K562 (cell line): ENCODE results near the gene FAAP100. TPM values are rescaled to one million over a fixed set of nuclear protein-coding genes. Genes with fewer than 3 reads are reported as not detected.
A peak's percentile ranks its signal among the peaks of the same experiment; 100 is the strongest.

Experiments used
- ATAC-seq: fragments of 200-7000 bp; cut with Tn5 transposase; 3 replicates; pipeline ENCODE4 v1.9.1; 2020; ENCODE audit warnings: moderate library complexity
- BruUV-seq: library from RNA; stranded (reverse); fragments of 400-500 nt; replicated peaks from 2 replicates; lab custom pipeline; 2021; lab: Mats Ljungman, UMichigan
- CTCF ChIA-PET: fragments of 300-600 bp; formaldehyde crosslinking; extraction: SDS; loops from one replicate; lab custom pipeline; 2021; ENCODE audit warnings: low intra/inter-chr PET ratio; lab: Yijun Ruan, JAX
- POLR2A ChIA-PET: fragments of 300-600, 350-650 bp; sonication (Branson Sonifier 250); formaldehyde crosslinking; extraction: SDS; loops from one replicate; lab custom pipeline; 2021; ENCODE audit warnings: antibody characterized with exemption, inconsistent platforms; lab: Yijun Ruan, JAX
- DNase-seq, 4 experiments: peaks; one replicate each; pipeline versions ENCODE4 v3.0.0 to v3.0.0-alpha.2; 2011 to 2018; ENCODE audit warnings: low spot score in 3 of 4, mixed read lengths in 3 of 4; ENCODE audit errors: extremely low read depth in 1 of 4
- FAIRE-seq: peaks from 2 replicates; lab custom pipeline; 2011; peaks lifted over from hg19 to GRCh38; lab: Jason Lieb, UNC
- H2AFZ ChIP-seq: 2 replicates; pipeline ENCODE4 v1.6.0; 2011; ENCODE audit warnings: low read depth, low read length, control low read depth, inconsistent platforms
- H3K27ac ChIP-seq: fragments of 200-600 bp; 3 replicates; pipeline ENCODE4 v1.8.0; 2011; ENCODE audit warnings: low read depth, mild to moderate bottlenecking, control low read depth, inconsistent platforms, low read length, moderate library complexity, mixed read lengths; ENCODE audit errors: extremely low read depth
- H3K27me3 ChIP-seq, 2 experiments: fragments of 300-600 bp in 1 of 2; 2 replicates in 1 of 2; 3 replicates in 1 of 2; pipeline versions ENCODE4 v1.6.0 to v1.8.0; 2011; ENCODE audit warnings: inconsistent platforms in 2 of 2, low read length in 2 of 2, mild to moderate bottlenecking in 1 of 2, mixed read lengths in 1 of 2, moderate library complexity in 1 of 2; ENCODE audit not compliant: control insufficient read depth in 2 of 2, insufficient read depth in 2 of 2
- H3K36me3 ChIP-seq: fragments of 300-600 bp; 3 replicates; pipeline ENCODE4 v1.8.0; 2011; ENCODE audit warnings: mild to moderate bottlenecking, low read length, inconsistent platforms; ENCODE audit not compliant: control insufficient read depth, insufficient read depth
- H3K4me1 ChIP-seq, 2 experiments: fragments of 200-600 bp in 1 of 2; replicated peaks in 1 of 2; 2 replicates in 1 of 2; 3 replicates in 1 of 2; pipeline versions ENCODE4 v1.5.1 to v1.8.0; 2011; ENCODE audit warnings: inconsistent platforms in 2 of 2, low read length in 2 of 2, mild to moderate bottlenecking in 1 of 2, mixed read lengths in 1 of 2, moderate library complexity in 1 of 2; ENCODE audit not compliant: control insufficient read depth in 2 of 2, insufficient read depth in 2 of 2
- H3K4me2 ChIP-seq: 2 replicates; pipeline ENCODE4 v1.6.1; 2011; ENCODE audit warnings: low read length, control low read depth, inconsistent platforms, mixed read lengths; ENCODE audit not compliant: insufficient read depth
- H3K4me3 ChIP-seq: fragments of 200-600 bp; sonication (generic), shearing (Covaris generic); 2 replicates; pipeline ENCODE4 v1.5.1; 2016; ENCODE audit warnings: control low read depth, inconsistent platforms
- H3K79me2 ChIP-seq: fragments of 200-600 bp; 3 replicates; pipeline ENCODE4 v1.8.0; 2011; ENCODE audit warnings: low read length, inconsistent platforms; ENCODE audit not compliant: control insufficient read depth, insufficient read depth
- H3K9ac ChIP-seq, 2 experiments: 2 replicates each; pipeline versions ENCODE4 v1.6.0 to v1.6.1; 2011; ENCODE audit warnings: low read depth in 2 of 2, low read length in 2 of 2, control low read depth in 1 of 2, inconsistent platforms in 1 of 2, mild to moderate bottlenecking in 1 of 2, mixed read lengths in 1 of 2; ENCODE audit not compliant: insufficient read depth in 1 of 2
- H3K9me1 ChIP-seq: one replicate; pipeline ENCODE4 v1.6.0; 2011; ENCODE audit warnings: inconsistent platforms, mild to moderate bottlenecking, low read length, moderate library complexity; ENCODE audit not compliant: control insufficient read depth, insufficient read depth
- H3K9me3 ChIP-seq: replicated peaks from 2 replicates; pipeline ENCODE4 v1.5.1; 2011; ENCODE audit warnings: low read depth, low read length, inconsistent platforms; ENCODE audit not compliant: control insufficient read depth, insufficient read depth
- H4K20me1 ChIP-seq: replicated peaks from 2 replicates; pipeline ENCODE4 v1.6.1; 2011; ENCODE audit warnings: low read length, inconsistent platforms, mixed read lengths; ENCODE audit not compliant: control insufficient read depth, insufficient read depth
- CSDE1 ChIP-seq, 2 experiments: fragments of 450-650 bp; IDR thresholded peaks; 2 replicates each; pipeline ENCODE4 v1.6.1; 2016; ENCODE audit warnings: mild to moderate bottlenecking in 1 of 2
- CTCF ChIP-seq, 3 experiments: IDR thresholded peaks in 2 of 3; conservative IDR thresholded peaks in 1 of 3; 2 replicates each; pipeline ENCODE4 v1.5.1; 2011 to 2012; ENCODE audit warnings: low read length in 3 of 3, mild to moderate bottlenecking in 3 of 3, control low read depth in 2 of 3, improper control_type of control experiment in 1 of 3, inconsistent platforms in 1 of 3, low read depth in 1 of 3, mixed read lengths in 1 of 3, moderate library complexity in 1 of 3; ENCODE audit not compliant: insufficient read depth in 2 of 3
- ELF1 ChIP-seq: fragments of 200-800 bp; sonication (Bioruptor generic); IDR thresholded peaks from 2 replicates; pipeline ENCODE4 v1.6.1; 2016; ENCODE audit warnings: missing genetic modification characterization, missing compliant biosample characterization
- EP400 ChIP-seq: fragments of 450-650 bp; IDR thresholded peaks from 2 replicates; pipeline ENCODE4 v1.6.1; 2017; ENCODE audit warnings: antibody characterized with exemption, mild to moderate bottlenecking, moderate library complexity
- HDAC2 ChIP-seq: fragments of 450-650 bp; IDR thresholded peaks from 2 replicates; pipeline ENCODE4 v1.6.1; 2016; ENCODE audit warnings: mild to moderate bottlenecking
- NFIC ChIP-seq: fragments of 450-650 bp; IDR thresholded peaks from 2 replicates; pipeline ENCODE4 v1.6.1; 2017; ENCODE audit warnings: mild to moderate bottlenecking, inconsistent platforms
- RBM22 ChIP-seq: fragments of 200-400 bp; formaldehyde crosslinking; IDR thresholded peaks from 2 replicates; pipeline ENCODE4 v1.6.1; 2018; ENCODE audit warnings: low read length, low read depth; ENCODE audit not compliant: poor library complexity, severe bottlenecking
- SMARCE1 ChIP-seq: fragments of 450-650 bp; IDR thresholded peaks from 2 replicates; pipeline ENCODE4 v1.7.1; 2016; ENCODE audit warnings: mild to moderate bottlenecking
- WHSC1 ChIP-seq: IDR thresholded peaks from one replicate; pipeline ENCODE4 v1.6.1; 2012; ENCODE audit warnings: low read length, control low read depth, inconsistent platforms
- ZBTB33 ChIP-seq: sonication (generic); formaldehyde crosslinking; IDR thresholded peaks from 2 replicates; pipeline ENCODE4 v1.8.1; 2023; ENCODE audit warnings: mild to moderate bottlenecking, missing genetic modification reagents
- ZNF263 ChIP-seq: sonication (generic); formaldehyde crosslinking; IDR thresholded peaks from 2 replicates; pipeline ENCODE4 v1.8.0; 2022; ENCODE audit warnings: mild to moderate bottlenecking, missing genetic modification reagents, borderline replicate concordance
- ZNF609 ChIP-seq: sonication (generic); formaldehyde crosslinking; IDR thresholded peaks from 2 replicates; pipeline ENCODE4 v1.8.1; 2023; ENCODE audit warnings: missing genetic modification reagents, mild to moderate bottlenecking, borderline replicate concordance
- ZNF75A ChIP-seq: fragments of 450-650 bp; formaldehyde crosslinking; IDR thresholded peaks from 2 replicates; pipeline ENCODE4 v1.4.0; 2020; ENCODE audit warnings: mild to moderate bottlenecking
- WGBS: fragments of 100-300 bp; shearing (Covaris generic); methylation state at CpG from one replicate; pipeline ENCODE4 v1.1.6; 2016; ENCODE audit warnings: low coverage, mixed read lengths; ENCODE audit not compliant: insufficient coverage; ENCODE audit errors: missing lambda C conversion rate; 5-methylcytosine and 5-hydroxymethylcytosine counted together
- in situ Hi-C: fragments of 300-500 bp; cut with MboI; formaldehyde crosslinking; loops from 4 replicates; pipeline ENCODE4 v1.15.0; 2018; ENCODE audit warnings: inconsistent platforms, mixed read lengths
- intact Hi-C: fragments of 100-400 bp; cut with micrococcal nuclease; formaldehyde crosslinking; loops from 2 replicates; pipeline ENCODE4 v1.14.2; 2022
- polyA plus RNA-seq, 8 experiments: library from polyadenylated mRNA; depleted of rRNA in 4 of 8; stranded (reverse) in 5 of 8; unstranded in 3 of 8; fragments of >200 nt; fragmentation: Nextera tagmentation in 2 of 8; fragmentation: Illumina TruSeq in 1 of 8; extraction: Ambion mirVana in 2 of 8; extraction: Trizol in 1 of 8; gene quantifications; 2 replicates each; pipeline versions ENCODE4 v1.2.1 to v1.2.3, GENCODE V29; 2011 to 2014; ENCODE audit warnings: inconsistent platforms in 1 of 8, missing spikeins in 1 of 8
- total RNA-seq, 7 experiments: library from RNA; depleted of rRNA in 6 of 7; stranded (reverse); fragments of >200 nt in 6 of 7; fragmentation: Illumina TruSeq in 2 of 7; extraction: Trizol in 2 of 7; gene quantifications; 2 replicates each; pipeline versions ENCODE4 v1.2.1 to v1.2.3, GENCODE V29; 2011 to 2021; ENCODE audit warnings: low replicate concordance in 1 of 7

The FAAP100 gene
- total and polyA plus RNA-seq, 9 of the 15 experiments (the other 6 are each of a cell fraction or from before 2014, with no cell fraction given): 0.31 to 51.2 (median 12.6) TPM

- intact Hi-C loops (no loop called here), in situ Hi-C loops (no loop called here)
- BruUV-seq: no TSS peak
- Histone ChIP-seq H3K4me2 (no peak overlapping the region), H3K27ac (no peak overlapping the region), H3K4me1 (peaks cover 10 to 36% of the 10 kb centered on the region in 2 experiments), H3K9ac (peak overlapping the region in 1 of 2 experiments; percentile 66; a peak in 2 of 4 replicates), H3K9me3 (no peaks in the 10 kb centered on the region), H4K20me1 (peaks cover 12% of the 10 kb centered on the region; the same call in 1 of the 2 replicates), H3K79me2 (no peaks in the 10 kb centered on the region), H2AFZ (no peak overlapping the region), H3K27me3 (no peaks in the 10 kb centered on the region), H3K36me3 (peaks cover 80% of the 10 kb centered on the region; the same call in 2 of the 3 replicates), H3K9me1 (no peaks in the 10 kb centered on the region), H3K4me3 (no peak overlapping the region)
- FAIRE-seq: no peak
- 85% methylated on average over 23 of the region's 27 CpGs for WGBS
- ChIA-PET CTCF (no interaction called here), POLR2A (interaction anchor here (2.7 kb wide), 1 partner anchor 10 kb away, joined by 16 read pairs; no protein-coding TSS in a partner anchor)
- ATAC-seq: peak; percentile 55
- DNase-seq: no peak
- TF ChIP-seq CSDE1 (IDR thresholded peaks at IDR 0.05) (no peak), ZNF263 (CRISPR knock-in tag) (no peak), HDAC2 (no peak), EP400 (no peak), SMARCE1 (no peak), NFIC (no peak), WHSC1 (no peak), ZNF75A (CRISPR knock-in tag) (no peak), CTCF (IDR thresholded peaks at IDR 0.05 in 2 of 3, conservative IDR thresholded peaks at IDR 0.05 in 1 of 3; ENCODE audit: insufficient read depth in 2 of 3, low read depth in 1 of 3, low read length in 3 of 3) (peak; percentile 19 to 31 (median 25); a peak in 2 of 6 replicates), ZNF609 (CRISPR knock-in tag) (no peak), ZBTB33 (CRISPR knock-in tag) (peak; percentile 77), RBM22 (peak; percentile 40), ELF1 (tag) (no peak)
Observed at GRCh38 chr17:81558941-81559806, 7.0 kb upstream of the FAAP100 start.
